NCI-H128 (cell line): ENCODE data around the gene CHD5.

Source experiments
- DNase-seq: peaks from one replicate; lab custom pipeline; 2025; ENCODE audit not compliant: unreplicated experiment; lab: John Stamatoyannopoulos, UW

Gene CHD5

GRCh38 chr1:6100861-6101783 lies 79.0 kb downstream of the CHD5 start:
- DNase-seq: no peak

GRCh38 chr1:6099787-6100765 lies 80.0 kb downstream of the CHD5 start:
- no peak for DNase-seq

- no peak for DNase-seq
Observed at GRCh38 chr1:6099297-6099696, 80.8 kb downstream of the CHD5 start.

GRCh38 chr1:6098303-6099215 lies 81.6 kb downstream of the CHD5 start:
- DNase-seq: no peak

GRCh38 chr1:6097824-6098223 lies 82.3 kb downstream of the CHD5 start:
- no peak for DNase-seq

DNA sequence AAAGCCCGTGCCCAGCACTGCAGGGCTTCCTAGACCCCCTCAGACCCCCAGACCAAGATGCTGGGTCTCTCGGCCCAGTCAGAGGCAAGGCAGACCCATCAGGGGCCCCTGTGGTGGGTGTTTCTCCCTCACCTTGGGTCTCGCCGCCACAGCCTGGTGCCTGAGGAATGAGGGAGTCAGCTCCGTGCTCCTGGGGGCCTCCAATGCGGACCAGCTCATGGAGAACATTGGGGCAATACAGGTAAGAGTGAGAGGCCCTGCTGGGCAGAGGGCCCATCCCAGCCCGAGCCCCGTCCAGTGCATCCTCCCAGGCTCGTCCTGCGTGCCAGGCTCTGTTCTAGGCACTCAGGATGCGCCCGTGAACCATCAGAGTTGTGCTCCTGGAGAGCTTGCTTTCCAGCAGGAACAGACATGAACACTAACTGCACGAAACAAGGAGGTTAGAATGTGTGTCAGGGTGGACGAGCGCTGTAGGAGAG lies 83.0 kb downstream of the CHD5 start:
- DNase-seq: no peak

DNA sequence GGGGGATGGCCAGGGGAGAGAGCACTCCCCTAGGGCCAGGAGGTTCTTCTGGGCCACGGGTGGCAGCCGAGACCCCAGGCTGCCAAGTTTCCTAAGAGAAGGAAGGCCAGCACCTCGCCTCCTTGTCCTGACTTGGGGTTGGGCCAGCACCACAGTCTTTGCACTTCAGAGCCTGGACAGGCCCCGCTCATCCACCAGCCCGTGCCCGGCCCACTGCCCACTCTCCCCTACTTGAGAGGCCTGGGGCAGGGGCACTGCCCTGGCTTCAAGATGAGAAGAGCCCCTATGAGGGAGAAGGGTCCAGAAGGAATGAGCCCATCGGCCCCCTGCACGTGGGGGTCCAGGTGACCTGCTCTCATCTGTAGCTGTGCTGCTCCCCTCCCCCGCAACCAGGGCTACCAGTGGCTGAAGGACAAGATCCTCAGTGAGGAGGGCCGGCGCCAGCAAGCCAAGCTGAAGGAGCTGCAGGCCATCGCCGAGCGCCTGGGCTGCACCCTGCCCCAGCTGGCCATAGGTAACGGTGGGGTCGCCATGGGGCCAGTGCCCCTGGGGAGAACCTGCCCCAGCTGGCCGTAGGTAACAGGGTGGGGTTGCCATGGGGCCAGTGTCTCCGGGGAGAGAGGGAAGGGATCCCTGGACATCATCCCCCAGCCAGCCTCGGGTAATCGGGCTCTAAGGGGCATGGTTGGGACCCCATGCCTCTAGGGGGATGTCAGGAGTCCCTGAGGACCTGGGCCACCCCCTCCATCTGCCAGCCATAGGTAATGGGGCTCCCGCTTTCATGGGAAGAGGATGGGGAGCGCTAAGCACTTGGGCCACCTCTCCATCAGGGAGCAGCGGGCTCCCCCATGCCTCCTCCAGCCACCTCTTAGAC lies 83.6 kb downstream of the CHD5 start:
- DNase-seq: no peak

GRCh38 chr1:6095511-6096242 lies 84.4 kb downstream of the CHD5 start:
- no peak for DNase-seq

GRCh38 chr1:6094801-6095505 lies 85.2 kb downstream of the CHD5 start:
- no peak for DNase-seq

DNA sequence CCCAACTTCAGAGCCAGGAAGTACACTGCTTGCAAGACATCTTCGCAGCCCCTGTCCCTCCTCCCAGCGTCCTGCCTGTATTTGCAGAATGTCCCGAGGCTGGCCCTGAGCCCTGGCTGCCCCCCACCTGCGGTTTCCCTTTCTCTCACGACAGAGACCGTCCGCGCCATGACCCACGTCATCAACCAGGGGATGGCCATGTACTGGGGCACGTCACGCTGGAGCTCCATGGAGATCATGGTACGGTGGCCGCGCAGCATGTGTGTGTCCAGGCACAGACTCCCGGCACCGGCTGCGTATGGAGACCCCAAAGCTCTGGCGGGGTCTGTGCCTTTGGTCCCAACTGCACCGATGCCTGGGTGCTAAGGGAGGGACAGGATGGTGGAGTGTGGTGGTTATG lies 85.9 kb downstream of the CHD5 start:
- no peak for DNase-seq

- DNase-seq: no peak
Observed at GRCh38 chr1:6093611-6094010, 86.5 kb downstream of the CHD5 start.

- no peak for DNase-seq
Observed at GRCh38 chr1:6093071-6093470, 87.0 kb downstream of the CHD5 start.

DNA sequence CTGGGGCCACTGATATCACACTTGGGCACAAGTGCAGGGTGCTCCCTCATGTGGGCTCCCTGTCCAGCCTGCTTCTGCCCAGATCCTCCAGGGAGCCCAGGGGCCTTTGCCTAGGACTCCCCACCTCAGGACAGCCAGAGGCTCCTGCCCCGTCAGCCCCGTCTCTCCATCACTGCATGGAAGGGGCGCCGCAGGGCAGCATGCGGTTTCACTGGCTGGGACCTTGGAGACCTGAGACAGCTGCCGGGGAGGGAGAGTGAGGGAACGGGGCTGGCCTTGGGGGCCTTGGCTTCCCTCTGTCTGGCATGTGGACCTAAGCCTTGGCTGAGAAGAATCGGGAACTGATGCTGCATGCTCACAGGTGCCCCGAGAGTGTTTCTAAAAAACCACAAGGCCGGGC lies 87.9 kb downstream of the CHD5 start:
- no peak for DNase-seq

- no peak for DNase-seq
Observed at GRCh38 chr1:6091823-6092109, 88.4 kb downstream of the CHD5 start.

GRCh38 chr1:6090996-6091822 lies 88.9 kb downstream of the CHD5 start:
- no peak for DNase-seq

DNA sequence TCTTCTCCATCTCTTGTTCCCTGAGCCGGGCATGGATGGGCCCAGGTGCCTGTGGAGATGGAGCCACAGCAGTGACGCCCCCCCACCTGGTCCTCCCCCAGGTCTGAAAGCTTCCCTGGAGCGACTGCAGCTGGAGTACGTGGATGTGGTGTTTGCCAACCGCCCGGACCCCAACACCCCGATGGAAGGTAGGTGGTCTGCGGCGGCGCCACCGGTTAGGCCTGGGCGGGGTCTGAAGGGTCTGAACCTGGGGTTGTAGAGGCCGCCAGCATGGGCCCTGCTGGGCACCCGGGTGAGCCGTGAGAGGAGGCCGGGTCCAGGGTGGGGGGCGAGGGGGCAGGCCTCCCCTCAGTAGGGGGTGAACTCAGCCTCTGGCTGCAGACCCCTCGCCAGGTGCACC lies 89.8 kb downstream of the CHD5 start:
- DNase-seq: no peak

- no peak for DNase-seq
Observed at GRCh38 chr1:6088956-6089355, 91.2 kb downstream of the CHD5 start.

DNA sequence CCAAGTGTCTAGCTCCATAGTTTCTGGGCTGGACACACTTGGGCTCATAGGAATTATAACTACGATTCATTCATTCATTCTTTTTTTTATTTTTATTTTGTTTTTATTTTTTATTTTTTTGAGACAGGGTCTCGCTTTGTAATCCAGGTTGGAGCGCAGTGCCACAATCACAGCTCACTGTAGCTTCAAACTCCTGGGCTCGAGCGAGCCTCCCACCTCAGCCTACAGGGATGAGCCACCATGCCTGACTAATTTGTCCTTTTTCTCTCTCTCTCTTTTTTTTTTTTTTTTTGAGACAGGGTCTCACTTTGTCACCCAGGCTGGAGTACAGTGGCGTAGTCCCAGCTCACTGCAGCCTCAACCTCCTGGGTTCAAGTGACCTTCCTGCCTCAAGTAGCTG lies 92.2 kb downstream of the CHD5 start:
- no peak for DNase-seq
